Gastroesophageal sphincter (tissue), 3 donors: ENCODE data around the gene COL12A1.

Experiments used
- CTCF ChIP-seq, 4 experiments: fragments of 200-600 bp in 2 of 4; fragments of 450-650 bp in 2 of 4; sonication (generic) in 1 of 4; IDR thresholded peaks; one replicate each; pipeline ENCODE4 v1.5.1; 2017 to 2019; ENCODE audit warnings: antibody characterized with exemption in 4 of 4, mild to moderate bottlenecking in 2 of 4, moderate library complexity in 2 of 4
- EP300 ChIP-seq: sonication (generic); formaldehyde crosslinking; IDR thresholded peaks from one replicate; pipeline ENCODE4 v1.6.1; 2017; ENCODE audit warnings: antibody characterized with exemption, mild to moderate bottlenecking
- POLR2A ChIP-seq, 2 donors: fragments of 450-650 bp; IDR thresholded peaks; one replicate each; pipeline ENCODE4 v1.6.1; 2017; ENCODE audit warnings: antibody characterized with exemption in 2 of 2, mild to moderate bottlenecking in 2 of 2, moderate library complexity in 1 of 2
- POLR2AphosphoS5 ChIP-seq: sonication (generic); formaldehyde crosslinking; IDR thresholded peaks from one replicate; pipeline ENCODE4 v1.6.1; 2017; ENCODE audit warnings: antibody characterized with exemption

DNA sequence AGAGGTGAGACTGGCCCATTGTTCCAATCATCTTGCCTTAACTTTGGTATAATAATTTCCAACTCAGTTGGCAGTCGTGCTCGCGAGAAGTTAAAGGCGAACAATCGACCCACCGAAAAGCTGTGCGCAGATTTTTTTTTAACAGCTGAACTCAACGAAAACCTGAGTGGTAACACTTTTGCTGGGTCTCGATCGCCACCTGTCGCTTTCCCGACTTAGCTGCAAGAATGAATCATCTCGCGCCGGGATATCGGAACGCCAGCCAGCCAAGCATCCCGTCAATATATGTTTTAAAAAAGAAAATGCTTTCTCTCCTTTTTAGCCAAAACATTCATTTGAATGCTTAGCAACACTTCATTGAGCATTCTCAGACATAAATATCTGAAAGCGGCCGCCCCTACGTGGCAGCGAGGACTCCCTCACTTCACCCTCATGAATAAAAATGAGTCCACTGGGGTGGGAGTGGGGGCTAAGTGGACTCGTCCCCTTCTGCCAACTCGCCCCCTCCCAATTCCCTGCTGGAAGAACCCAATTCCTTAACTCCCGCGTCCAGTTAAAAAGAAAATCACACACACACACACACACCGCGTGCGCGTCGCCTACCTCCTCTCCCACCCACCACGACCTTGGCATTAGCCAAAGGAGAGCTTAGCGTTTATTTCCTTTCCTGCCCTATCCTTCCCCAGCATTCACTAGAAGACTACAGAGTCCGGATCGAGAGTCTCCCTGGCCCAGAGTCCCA is 1.5 kb downstream of the COL12A1 start:
- TF ChIP-seq CTCF (IDR thresholded peaks at IDR 0.05) = peak; percentile 52 to 85 (median 78)
- no peak for TF ChIP-seq POLR2A (IDR thresholded peaks at IDR 0.05)
- peak; percentile 47 for TF ChIP-seq POLR2AphosphoS5
- no peak for TF ChIP-seq EP300
